ENCODE data around the gene BCL2L13.
"Not testable (repeated sequence)": the region's sequence is repeated elsewhere in the genome, so short reads cannot be mapped to it uniquely, and the experiment has no call there.

The BCL2L13 gene

DNA sequence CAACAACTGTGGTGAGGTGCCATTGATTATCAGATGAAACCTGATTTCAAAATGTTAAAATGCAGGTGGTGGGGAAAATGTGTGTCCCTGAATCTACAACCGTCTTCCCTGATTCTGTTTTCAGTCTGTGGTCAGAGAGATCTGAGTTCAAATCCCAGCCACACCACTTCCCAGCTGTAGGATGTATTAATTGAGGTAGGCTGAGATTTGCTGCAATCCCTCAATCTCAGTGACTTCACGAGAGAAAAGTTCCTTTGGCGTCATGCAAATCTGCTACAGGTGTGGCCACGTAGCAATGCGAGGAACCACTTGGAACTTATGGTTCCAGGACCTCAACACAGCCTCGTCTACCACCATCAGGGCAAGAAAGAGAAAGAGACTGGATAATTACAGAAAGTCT, 56.2 kb downstream of the BCL2L13 start:
- no peak for DNase-seq (ENCODE audit: low read depth in 2 of 2)

DNA sequence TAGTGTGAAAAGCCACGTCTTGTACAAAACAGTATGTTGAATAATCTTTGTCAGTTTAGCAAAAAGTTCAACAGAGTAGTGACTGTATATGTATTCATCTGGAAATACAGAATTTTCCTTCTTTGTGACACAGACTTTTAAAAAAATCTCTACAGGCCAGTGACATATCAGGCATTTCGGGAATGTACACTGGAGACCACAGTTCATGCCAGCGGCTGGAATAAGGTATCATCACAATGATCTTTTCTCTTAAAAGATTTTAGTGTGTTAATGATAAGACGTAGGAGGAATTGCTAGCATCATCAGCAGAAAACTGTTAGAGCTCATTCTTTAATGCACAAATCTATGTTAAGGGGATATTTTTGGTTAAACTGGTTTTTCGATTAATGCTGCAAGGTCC, 57.4 kb downstream of the BCL2L13 start:
- no peak for DNase-seq (ENCODE audit: low read depth in 2 of 2)

DNA sequence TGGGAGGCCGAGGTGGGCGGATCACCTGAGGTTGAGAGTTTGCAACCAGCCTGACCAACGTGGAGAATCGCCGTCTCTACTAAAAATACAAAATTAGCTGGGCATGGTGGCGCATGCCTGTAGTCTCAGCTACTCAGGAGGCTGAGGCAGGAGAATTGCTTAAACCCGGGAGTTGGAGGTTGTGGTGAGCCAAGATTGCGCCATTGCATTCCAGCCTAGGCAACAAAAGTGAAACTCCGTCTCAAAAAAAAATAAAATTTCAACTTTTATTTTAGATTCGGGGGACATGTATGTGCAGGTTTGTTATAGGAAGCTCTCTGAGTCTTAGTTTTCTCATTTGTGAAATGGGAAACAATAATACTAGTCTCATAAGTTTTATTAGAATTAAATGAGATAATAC, 58.6 kb downstream of the BCL2L13 start:
- not testable (repeated sequence) for DNase-seq (ENCODE audit: low read depth in 2 of 2)

DNA sequence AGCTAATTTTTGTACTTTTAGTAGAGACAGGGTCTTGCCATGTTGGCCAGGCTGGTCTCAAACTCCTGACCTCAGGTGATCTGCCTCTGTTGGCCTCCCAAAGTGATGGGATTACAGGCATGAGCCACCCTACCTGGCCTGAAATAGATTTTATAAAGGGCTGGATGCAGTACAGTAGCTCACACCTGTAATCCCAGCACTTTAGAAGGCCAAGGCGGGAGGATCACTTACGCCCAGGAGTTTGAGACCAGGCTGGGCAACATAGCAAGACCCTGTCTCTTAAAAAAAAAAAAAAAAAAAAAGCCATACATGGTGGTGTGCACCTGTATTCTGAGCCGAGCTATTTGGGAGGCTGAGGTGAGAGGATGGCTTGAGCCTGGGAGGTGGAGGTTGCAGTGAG, 59.7 kb downstream of the BCL2L13 start:
- DNase-seq (ENCODE audit: low read depth in 2 of 2), result not testable (repeated sequence)

GRCh38 chr22:17698948-17699347, 60.4 kb downstream of the BCL2L13 start:
- no peak for DNase-seq (ENCODE audit: low read depth in 2 of 2)

DNA sequence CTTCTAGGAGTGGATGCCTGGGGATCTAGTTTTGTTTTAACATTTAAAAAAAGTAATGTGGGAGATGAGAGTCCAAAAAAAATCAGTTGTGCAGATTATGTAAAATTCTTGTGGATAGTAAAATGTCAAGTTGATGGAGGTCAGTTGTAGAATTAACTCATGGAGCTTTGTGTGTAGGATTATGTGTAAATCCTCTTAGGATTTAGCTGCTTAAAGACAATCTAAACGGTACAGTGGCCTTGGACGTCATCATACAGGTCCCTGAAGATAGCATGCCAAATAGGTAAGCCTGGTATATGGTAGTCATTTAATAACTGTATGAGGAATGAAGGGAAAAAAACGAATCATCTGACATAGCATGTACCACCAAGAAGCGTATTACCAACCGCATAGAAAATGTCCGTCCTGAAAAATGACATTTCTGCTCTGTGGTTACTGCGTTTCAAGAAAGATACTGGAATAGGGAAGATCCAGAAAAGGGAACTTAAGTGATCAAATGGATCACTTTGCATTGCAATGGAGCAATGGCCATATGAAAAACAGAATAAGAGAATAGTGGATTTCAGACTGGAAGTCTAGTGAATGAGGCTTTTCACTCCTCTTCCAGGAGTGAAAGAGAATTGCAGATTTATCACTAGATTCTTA, 61.3 kb downstream of the BCL2L13 start:
- no peak for DNase-seq (ENCODE audit: low read depth in 2 of 2)

DNA sequence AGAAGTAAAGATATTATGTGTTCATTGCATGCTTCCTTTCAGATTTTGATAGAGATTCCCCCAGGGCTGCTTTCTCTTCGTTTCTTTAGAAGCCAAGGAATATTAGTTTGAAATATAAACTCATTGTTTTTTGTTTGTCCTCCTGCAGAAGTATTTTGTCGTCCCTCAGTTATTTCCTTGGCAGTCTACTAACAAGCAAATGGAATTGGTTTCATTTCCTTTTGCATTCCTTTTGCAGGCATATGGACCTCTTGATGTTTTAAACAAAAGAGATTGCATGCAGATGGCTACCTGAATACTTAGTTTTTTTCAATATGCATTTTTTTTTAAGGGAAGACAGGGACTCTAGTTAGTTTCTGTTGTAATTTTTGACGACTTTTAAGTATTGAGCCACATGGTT, 62.2 kb downstream of the BCL2L13 start:
- DNase-seq (ENCODE audit: low read depth in 2 of 2), result no peak

GRCh38 chr22:17703811-17704210, 65.3 kb downstream of the BCL2L13 start:
- DNase-seq (ENCODE audit: low read depth in 2 of 2), result no peak

DNA sequence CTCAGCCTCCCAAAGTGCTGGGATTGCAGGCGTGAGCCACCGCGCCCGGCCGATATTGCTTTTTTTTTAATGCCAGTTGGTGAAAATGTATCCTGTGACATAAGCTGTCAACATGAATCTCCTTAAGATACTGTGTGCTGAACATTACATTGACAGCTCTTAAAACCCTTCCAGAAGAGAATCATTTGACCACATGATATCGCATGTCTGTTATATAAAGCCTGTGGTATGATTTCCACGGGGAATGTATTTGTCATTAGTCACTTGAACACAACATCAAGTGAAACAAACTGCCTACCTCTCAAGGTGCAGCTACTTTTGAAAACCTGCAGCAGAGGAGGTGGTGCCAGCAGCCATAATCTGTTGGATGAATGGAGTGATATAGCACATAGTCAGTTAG, 67.0 kb downstream of the BCL2L13 start:
- no peak for DNase-seq (ENCODE audit: low read depth in 2 of 2)

DNA sequence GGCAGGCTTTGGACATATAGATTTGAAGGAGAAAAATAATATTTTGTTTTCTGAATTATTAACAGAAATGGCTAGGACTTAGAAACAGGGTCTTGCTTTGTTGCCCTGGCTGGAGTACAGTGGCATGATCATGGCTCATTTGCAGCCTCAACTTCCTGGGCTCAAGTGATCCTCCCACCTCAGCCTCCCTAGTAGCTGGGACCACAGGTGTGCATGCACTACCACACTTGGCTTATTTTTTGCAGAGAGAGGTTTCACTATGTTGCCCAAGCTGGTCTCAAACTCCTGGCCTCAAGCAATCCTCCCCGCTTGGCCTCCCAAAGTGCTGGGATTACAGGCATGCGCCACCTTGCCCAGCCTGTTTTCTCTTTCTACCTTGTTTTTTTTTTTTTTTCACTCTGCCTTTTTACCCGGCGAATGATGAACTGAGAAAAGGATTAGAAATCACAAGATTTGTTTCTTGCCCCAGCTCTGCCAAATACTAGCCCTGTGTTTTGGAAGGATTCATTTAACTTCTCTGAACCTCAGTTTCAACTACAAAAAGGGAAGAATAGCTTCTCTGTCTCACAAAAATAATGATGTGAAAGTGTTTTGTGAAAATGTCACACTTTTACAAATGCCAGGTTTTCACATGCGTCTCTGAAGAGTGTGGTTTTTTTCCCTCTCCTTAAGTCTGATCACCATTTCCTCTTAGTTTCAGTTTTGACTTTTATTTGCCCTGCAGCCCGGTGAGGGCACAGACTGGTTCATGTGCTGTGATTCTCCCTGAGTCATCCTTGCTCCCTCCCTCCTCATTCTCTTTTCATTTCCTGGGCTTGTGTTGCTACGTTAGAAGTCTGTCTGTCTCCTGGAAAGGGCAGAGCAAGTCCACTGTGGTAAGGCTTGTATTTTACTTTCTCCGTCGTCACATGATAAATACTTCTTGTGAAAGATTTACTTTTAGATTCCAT, 67.7 kb downstream of the BCL2L13 start:
- DNase-seq (ENCODE audit: low read depth in 2 of 2), result peak; percentile 10 to 31

DNA sequence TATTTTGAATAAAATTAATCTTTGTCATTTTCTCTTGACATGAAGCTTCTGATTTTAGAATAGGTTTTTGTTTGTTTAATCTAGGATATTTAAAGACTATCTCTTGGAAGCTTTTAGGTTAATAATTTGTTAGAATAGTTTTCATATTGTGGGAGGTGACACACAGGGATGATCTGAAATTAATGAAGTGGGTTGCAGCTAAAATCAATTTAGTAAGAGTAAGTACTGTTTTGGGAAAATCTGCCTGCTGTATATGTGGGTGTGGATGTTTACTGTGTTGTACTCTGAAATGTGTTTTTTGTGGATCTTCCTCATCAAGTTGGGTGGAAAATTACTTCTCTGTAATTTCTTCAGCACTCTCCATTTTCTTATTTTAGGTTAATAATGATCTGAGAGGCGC, 68.4 kb downstream of the BCL2L13 start:
- DNase-seq (ENCODE audit: low read depth in 2 of 2), result no peak

DNA sequence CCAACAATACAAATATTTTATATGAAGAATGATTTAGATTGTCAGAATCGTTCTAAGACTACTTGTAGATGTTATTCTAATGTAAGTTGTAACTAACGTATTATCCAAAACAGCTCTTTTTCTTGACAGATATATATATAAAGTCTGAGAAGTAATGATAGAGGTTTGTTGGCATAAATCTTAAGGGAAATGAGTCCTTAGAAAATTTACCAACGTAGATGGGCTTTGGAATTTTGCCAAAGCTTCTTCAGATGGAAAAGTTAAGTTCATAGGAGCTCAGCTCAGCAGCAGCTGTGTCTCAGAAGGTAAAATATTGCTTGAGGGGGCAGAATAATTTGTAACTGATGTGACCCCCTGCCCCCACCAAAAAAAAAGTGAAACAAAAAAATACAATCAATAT, 69.0 kb downstream of the BCL2L13 start:
- no peak for DNase-seq (ENCODE audit: low read depth in 2 of 2)

GRCh38 chr22:17710023-17710422, 71.5 kb downstream of the BCL2L13 start:
- DNase-seq (ENCODE audit: low read depth in 2 of 2), result no peak

DNA sequence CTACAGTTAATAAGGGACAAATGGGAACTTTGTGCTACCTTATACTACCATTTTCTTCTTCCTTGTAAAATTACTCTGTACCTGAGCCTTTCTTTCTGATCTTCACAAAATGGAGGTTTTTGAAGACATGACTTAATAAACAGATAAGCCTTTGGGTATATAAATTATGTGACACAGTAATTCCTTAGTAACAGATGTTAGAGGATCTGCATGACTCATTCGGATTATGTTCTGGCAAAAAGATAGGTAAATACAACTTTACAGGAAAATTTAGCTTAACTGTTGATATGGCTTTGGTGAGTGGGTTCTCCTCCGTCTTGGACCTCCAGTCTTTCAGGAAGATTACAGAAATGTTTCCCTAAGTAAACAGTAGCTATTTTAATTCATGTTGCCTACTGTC, 73.9 kb downstream of the BCL2L13 start:
- DNase-seq (ENCODE audit: low read depth in 2 of 2), result no peak

GRCh38 chr22:17716529-17716928, 78.0 kb downstream of the BCL2L13 start:
- DNase-seq (ENCODE audit: low read depth in 2 of 2), result no peak

GRCh38 chr22:17717708-17718107, 79.2 kb downstream of the BCL2L13 start:
- DNase-seq (ENCODE audit: low read depth in 2 of 2), result no peak

DNA sequence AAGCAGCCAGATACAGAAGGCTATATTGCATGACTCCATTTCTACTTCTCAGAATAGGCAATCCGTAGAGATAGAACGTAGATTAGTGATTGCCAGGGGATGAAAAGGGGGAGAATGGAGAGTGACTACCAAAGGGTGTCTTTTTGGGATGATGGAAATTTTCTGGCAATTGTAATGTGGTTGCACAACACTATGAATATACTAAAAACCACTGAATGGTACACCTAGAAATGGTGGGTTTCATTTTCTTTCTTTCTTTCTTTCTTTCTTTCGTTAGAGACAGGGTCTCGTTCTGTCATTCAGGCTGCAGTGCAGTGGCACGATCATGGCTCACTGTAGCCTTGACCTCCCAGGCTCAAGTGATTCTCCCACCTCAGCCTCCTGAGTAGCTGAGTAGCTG, 81.4 kb downstream of the BCL2L13 start:
- no peak for DNase-seq (ENCODE audit: low read depth in 2 of 2)

- DNase-seq (ENCODE audit: low read depth in 2 of 2), result no peak
Measured at GRCh38 chr22:17724241-17724640, 85.7 kb downstream of the BCL2L13 start.

- DNase-seq (ENCODE audit: low read depth in 2 of 2), result no peak
Measured at GRCh38 chr22:17724678-17725499, 86.3 kb downstream of the BCL2L13 start.

DNA sequence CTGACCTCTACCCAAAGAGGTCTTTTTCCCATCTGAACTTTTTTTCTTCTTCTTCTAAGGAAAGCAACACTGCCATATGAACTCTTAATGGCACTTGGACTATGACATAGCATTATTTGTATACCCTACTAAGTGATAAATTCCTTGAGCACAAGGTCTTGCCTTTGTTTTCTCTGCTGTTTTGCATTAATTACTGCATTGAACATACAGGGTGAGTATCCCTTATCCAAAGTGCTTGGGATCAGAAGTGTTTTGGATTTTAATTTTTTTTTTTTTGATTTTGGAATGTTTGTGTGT, 86.9 kb downstream of the BCL2L13 start:
- DNase-seq (ENCODE audit: low read depth in 2 of 2), result no peak

DNA sequence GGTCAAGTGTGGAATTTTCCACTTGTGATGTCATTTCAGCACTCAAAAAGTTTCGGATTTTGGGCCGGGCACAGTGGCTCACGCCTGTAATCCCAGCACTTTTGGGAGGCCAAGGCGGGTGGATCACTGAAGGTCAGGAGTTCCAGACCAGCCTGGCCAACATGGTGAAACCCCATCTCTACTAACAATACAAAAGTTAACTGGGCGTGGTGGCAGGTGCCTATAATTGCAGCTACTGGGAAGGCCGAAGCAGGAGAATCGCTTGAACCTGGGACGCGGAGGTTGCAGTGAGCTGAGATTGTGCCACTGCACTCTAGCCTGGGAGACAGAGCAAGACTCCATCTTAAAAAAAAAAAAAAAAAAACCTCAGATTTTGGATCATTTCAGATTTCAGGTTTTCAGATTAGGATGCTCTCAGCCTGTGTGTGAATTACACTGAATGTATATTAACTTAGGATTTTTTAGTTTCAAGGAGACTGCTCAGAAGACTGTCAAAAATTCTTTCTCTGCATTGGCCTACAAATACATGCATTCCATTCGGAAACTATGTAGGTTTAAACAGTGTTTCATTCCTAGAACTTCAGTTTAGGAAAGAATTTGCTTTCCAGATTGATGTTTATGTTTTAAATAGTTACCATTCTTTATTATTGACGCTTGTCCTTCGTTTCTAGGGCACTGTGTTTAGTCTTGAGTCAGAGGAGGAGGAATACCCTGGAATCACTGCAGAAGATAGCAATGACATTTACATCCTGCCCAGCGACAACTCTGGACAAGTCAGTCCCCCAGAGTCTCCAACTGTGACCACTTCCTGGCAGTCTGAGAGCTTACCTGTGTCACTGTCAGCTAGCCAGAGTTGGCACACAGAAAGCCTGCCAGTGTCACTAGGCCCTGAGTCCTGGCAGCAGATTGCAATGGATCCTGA, 87.7 kb downstream of the BCL2L13 start:
- DNase-seq (ENCODE audit: low read depth in 2 of 2), result no peak

Measured in stimulated activated CD4-positive, alpha-beta T cell treated with anti-CD3 and anti-CD28 coated beads, Interleukin-1b, Interleukin-23, amount 100 ng/mL, for 4 hours (primary cell).